SW480 (cell line): ENCODE measurements around the gene MPV17L.
"Not testable (repeated sequence)": the region's sequence is repeated elsewhere in the genome, so short reads cannot be mapped to it uniquely, and the experiment has no call there.

Source experiments
- DNase-seq: peaks from one replicate; pipeline ENCODE4 v3.0.0-alpha.2; 2016; ENCODE audit warnings: low spot score

Gene MPV17L

DNA sequence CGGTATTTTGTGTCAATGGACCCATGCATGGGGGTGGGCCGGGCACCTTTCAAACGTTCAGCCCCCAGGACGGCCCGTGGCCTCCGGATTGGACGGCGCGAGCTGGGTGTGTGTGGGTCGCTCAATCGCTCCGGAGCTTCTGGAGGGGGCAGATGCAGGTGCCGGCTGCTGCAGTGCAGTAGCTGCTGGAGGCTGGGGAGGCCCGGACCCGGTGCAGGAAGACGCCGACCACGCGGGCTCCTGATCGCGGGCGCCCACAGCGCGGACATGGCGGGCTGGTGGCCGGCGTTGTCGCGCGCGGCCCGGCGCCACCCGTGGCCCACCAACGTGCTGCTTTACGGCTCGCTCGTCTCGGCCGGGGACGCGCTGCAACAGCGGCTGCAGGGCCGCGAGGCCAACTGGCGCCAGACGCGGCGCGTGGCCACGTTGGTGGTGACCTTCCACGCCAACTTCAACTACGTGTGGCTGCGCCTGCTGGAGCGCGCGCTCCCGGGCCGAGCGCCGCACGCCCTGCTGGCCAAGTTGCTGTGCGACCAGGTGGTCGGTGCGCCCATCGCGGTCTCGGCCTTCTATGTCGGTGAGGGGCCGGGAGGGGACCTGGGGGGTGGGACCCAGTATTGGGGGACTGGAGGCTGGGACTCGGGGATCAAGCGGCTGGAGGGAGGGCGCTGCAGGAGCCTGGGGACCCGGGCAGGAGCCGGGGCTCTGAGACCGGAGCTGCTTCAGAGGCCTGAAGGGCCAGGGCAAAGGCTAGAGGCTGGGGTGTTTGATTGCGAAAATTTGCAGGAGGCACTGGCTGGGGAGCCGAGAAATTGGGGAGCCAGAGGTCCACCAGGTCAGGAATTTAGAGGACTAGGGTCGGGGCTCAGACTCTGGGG is at the start of gene MPV17L:
MPV17L (plus strand) TSS at position 124 of the 878 bp plus-strand sequence; CDS start at position 268, 144 bp downstream.
- DNase-seq, result not testable (repeated sequence)

GRCh38 chr16:15348721-15349120 is 46.8 kb upstream of the MPV17L start:
- not testable (repeated sequence) for DNase-seq

DNA sequence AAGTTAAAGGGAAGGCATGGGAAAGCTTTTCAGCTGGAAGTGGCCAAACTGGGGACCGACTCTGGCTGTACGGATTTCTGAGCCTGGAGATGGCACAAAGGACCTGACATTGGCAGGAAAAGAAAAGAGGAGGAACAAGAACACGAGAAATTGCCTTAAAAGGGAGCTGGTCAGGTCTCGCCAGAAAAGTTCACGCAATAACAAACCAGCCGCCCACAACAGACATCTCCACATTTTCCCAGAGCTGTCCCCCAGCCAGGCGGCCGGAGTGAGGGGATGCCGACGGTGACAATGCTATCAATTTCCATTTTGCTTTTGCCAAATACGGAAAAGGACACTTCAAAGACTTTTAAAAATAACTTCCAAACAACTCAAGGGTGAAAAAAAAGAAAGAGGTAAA is 44.3 kb upstream of the MPV17L start:
- DNase-seq, result not testable (repeated sequence)

DNA sequence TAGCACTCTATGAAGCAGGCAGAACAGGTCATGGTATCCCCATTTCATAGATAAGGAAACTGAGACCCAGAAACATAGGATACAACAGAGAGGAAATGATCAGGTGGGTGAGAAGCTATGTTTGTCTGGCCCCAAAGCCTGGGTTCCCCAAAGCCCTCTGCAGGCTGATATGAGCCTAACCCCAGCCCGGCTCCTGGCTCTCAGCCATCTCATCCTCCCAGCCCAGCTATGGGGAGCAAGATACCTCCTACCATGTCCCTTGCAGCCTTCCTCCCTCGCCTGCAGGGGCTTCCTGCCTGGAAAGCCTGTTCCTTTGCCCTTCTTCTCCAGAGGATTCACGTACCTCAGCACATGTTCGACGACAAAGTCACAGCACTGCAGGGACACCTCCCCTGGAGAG is 43.8 kb upstream of the MPV17L start:
- DNase-seq, result not testable (repeated sequence)

DNA sequence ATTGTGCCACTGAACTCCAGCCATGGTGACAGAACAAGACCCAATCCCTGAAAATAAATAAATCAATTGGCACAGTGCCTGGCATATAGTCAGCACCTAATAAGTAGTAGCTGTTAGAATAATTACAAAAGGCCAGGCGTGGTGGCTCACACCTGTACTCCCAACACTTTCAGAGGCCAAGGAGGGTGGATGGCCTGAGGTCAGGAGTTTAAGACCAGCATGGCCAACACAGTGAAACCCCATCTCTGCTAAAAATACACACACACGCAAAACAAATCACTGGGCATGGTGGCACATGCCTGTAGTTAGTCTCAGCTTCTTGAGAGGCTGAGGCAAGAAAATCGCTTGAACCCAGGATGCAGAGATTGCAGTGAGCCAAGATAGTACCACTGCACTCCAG is 42.7 kb upstream of the MPV17L start:
- DNase-seq, result not testable (repeated sequence)

GRCh38 chr16:15354846-15355245 is 40.7 kb upstream of the MPV17L start:
- DNase-seq, result not testable (repeated sequence)

- DNase-seq, result not testable (repeated sequence)
These were observed 38.1 kb upstream of the MPV17L start for GRCh38 chr16:15357495-15357894.

GRCh38 chr16:15378194-15378593 is 17.4 kb upstream of the MPV17L start, which contains the start of gene NPIPA5:
Gene NPIPA5 (minus strand): TSS chr16:15378294. CDS start chr16:15378294, 0 bp downstream.
- DNase-seq, result not testable (repeated sequence)

DNA sequence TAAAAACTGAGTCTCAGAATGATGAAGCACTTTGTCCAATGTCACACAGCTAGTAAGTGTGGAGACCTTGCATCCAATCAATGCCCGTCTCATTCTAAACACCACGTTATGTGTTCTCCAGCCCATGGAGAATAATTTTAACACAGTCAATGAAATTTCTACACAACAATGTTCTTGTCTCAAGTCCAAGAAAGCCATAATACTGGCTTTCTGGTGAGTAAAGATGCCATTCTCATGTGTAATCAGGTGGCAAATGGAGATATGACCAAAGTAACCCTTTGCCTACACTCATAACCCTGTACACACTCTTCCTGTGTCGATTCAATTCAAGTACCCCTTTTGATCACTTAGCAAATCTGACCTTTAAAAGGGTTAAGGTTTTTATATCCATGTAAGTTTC is 12.7 kb upstream of the MPV17L start:
- DNase-seq, result peak; percentile 20

GRCh38 chr16:15388060-15388459 is 7.5 kb upstream of the MPV17L start:
- DNase-seq, result not testable (repeated sequence)

GRCh38 chr16:15389916-15390315 is 5.6 kb upstream of the MPV17L start:
- DNase-seq, result not testable (repeated sequence)

DNA sequence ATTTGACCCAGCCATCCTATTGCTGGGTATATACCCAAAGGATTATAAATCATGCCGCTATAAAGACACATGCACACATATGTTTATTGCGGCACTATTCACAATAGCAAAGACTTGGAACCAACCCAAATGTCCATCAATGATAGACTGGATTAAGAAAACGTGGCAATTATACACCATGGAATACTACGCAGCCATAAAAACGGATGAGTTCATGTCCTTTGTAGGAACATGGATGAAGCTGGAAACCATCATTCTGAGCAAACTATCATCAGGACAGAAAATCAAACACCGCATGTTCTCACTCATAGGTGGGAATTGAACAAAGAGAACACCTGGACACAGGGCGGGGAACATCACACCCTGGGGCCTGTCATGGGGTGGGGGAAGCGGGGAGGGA is 2.5 kb upstream of the MPV17L start:
- DNase-seq, result not testable (repeated sequence)

GRCh38 chr16:15396509-15396829 is 915 bp downstream of the MPV17L start:
- DNase-seq, result not testable (repeated sequence)

DNA sequence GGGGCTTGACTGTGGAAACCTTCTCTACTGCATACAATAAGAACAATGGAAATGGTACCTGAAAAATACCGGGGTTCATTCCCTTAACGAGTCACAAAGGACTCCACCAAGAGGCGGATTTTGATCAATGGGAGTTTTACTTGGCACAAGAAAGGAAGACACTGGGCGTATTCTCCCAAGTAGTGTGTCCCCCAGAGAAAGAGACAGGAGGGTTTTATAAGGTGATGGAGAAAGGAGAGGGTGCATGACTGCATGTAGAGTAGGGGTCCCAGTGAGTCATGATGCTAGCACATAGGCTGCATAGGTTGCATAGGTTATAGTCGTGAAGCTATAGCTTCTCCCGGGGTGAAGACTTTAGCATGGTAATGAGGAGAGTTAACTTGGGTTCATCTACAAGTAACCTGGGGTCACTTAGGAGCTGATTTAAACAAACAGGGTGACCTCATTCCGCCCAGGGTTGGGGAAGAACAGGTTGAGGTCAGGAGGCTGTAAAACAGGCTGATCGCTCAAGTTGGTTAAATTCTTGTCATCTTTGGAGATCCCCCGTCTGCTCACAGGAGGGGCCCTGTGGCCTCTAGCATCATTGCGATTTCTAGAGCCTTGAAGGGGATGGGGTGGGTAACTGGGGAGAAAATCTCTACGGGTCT is 1.5 kb downstream of the MPV17L start:
- no peak for DNase-seq

DNA sequence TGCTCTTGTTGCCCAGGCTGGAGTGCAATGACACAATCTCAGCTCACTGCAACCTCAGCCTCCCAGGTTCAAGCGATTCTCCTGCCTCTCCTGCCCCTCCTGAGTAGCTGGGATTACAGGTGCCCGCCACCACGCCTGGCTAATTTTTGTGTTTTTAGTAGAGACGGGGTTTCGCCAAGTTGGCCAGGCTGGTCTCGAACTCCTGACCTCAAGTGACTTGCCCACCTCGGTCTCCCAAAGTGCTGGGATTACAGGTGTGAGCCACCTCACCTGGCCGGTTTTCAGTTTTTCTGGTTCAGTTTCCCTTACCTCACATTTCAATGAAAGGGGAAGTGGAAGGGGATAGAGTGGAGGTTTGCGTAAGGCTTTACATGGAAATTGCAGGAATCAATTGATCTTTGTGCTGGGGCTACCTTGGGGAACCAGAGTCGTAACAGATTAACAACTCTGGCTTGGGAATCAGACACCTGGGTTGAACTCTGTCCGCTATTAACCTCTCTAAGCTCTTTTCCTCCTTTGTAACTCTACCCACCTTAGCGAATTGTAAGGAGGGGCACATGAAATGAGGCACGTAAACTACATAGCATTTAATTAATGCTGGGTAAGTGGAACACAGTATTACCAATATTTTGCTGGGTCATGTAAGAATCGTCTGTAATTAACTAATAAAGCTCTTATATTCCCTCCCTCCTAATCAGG is 3.2 kb downstream of the MPV17L start:
- no peak for DNase-seq

GRCh38 chr16:15399317-15399716 is 3.8 kb downstream of the MPV17L start:
- no peak for DNase-seq

- DNase-seq, result not testable (repeated sequence)
These were observed 4.8 kb downstream of the MPV17L start for GRCh38 chr16:15400314-15400713.

DNA sequence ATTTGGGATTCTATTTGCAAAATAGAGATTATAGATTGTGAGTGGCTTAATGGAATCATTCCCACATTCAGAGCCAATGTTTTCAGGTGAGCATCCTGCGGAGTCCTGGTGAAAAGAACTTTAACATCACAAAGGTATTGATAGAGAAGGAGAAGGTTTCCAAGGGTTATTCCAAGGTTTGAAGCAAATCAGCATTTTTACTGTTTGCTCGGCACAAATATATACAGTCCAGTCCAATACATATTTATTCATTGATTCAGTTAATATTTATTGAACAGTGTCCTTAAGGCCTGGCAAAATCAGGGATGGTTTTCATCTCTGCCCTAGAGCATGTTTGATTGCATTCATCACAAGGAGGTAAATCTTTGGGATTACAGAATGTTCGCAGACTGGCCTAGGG is 6.4 kb downstream of the MPV17L start:
- DNase-seq, result no peak

DNA sequence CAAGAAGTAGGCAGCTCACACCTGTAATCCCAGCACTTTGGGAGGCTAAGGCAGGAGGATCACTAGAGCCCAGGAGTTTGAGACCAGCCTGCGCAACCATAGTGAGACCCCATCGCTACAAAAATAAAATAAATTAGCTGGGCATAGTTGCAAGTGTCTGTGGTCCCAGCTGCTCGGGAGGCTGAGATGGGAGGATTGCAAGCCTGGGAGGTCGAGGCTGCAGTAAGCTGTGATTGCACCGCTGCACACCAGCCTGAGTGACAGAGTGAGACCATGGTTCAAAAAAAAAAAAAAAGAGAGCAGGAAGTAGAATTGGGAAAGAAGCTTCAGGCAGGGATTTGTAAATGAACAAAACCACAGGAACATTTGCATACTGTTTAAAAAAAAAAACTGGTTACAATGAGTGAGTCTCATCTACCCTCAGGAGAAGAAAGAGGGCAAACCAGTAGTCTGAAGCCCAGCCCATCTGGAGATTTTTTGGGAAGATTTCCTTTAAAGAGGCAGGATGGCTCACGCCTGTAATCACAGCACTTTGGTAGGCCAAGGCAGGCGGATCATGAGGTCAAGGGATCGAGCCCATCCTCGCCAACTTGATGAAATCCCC is 7.9 kb downstream of the MPV17L start:
- no peak for DNase-seq

- not testable (repeated sequence) for DNase-seq
These were observed 8.5 kb downstream of the MPV17L start for GRCh38 chr16:15404091-15404490.

DNA sequence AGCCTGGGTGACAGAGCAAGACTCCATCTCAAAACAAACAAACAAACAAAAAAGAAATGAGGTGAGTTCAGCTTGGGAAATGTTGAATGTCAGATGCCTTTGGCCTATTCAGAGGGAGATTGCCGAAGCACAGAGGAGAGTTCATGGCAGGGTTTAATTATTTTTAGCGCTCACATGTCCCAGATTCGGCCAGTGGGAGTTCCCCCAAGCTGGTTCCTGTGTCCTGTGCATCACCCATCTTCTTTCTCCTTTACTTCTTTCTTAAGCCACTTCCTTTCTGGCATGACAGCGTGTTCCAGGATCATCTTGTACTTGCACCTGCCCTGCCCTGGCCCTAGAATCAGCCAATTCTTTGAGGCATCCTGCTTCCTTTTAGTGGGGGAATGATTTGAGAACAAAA is 9.2 kb downstream of the MPV17L start:
- DNase-seq, result no peak

DNA sequence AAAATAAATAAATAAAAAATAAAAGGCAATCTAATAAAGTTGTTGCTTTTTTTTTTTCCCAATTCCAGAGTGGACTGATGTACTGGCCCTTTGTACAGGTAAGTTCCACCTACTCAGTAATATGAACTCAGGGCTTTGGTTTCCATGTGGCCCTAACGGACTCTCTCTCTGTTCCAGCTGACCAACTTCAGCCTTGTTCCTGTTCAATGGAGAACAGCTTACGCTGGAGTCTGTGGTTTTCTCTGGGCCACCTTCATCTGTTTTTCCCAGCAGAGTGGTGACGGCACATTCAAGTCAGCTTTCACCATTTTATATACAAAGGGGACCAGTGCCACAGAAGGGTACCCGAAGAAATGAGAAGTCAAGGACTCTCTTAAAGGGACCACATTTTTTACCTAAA is 12.2 kb downstream of the MPV17L start:
- not testable (repeated sequence) for DNase-seq
